HepG2 (cell line): ENCODE results near the gene GFAP. TPM values are rescaled to one million over a fixed set of nuclear protein-coding genes. Genes with fewer than 3 reads are reported as not detected.

Experiments used
- CHD4 ChIP-seq: fragments of 200-600 bp; sonication (generic); IDR thresholded peaks from 2 replicates; pipeline ENCODE4 v1.7.0; 2017; ENCODE audit warnings: mild to moderate bottlenecking, low read length, borderline replicate concordance
- GFI1 ChIP-seq: sonication (generic); formaldehyde crosslinking; IDR thresholded peaks from 2 replicates; pipeline ENCODE4 v1.5.0; 2020; ENCODE audit warnings: missing genetic modification reagents, mild to moderate bottlenecking, borderline replicate concordance
- HDAC2 ChIP-seq: sonication (generic); formaldehyde crosslinking; IDR thresholded peaks from 2 replicates; pipeline ENCODE4 v1.4.0; 2020; ENCODE audit warnings: missing genetic modification reagents
- IKZF4 ChIP-seq: sonication (generic); formaldehyde crosslinking; IDR thresholded peaks from 2 replicates; pipeline ENCODE4 v1.5.1; 2020; ENCODE audit warnings: borderline replicate concordance, mild to moderate bottlenecking, low read depth, missing genetic modification reagents; ENCODE audit errors: not compliant biosample characterization
- KAT2B ChIP-seq: fragments of 150-350 bp; IDR thresholded peaks from 2 replicates; pipeline ENCODE4 v1.6.1; 2014; ENCODE audit warnings: low read depth, low read length, borderline replicate concordance
- NFIC ChIP-seq: IDR thresholded peaks from 2 replicates; pipeline ENCODE4 v1.6.1; 2012; ENCODE audit warnings: mild to moderate bottlenecking, low read length, inconsistent platforms
- POLR2A ChIP-seq, 2 experiments: IDR thresholded peaks; 2 replicates each; pipeline ENCODE4 v1.6.1; 2011; ENCODE audit warnings: low read depth in 2 of 2, low read length in 2 of 2, mild to moderate bottlenecking in 1 of 2, moderate library complexity in 1 of 2; ENCODE audit not compliant: insufficient read depth in 1 of 2
- SMARCE1 ChIP-seq: fragments of 450-650 bp; IDR thresholded peaks from 2 replicates; pipeline ENCODE4 v1.6.1; 2017; ENCODE audit warnings: borderline replicate concordance
- TBX3 ChIP-seq: fragments of 450-650 bp; IDR thresholded peaks from 2 replicates; pipeline ENCODE4 v1.6.1; 2017; ENCODE audit warnings: antibody characterized with exemption, mild to moderate bottlenecking, inconsistent platforms, borderline replicate concordance
- ZBTB7A ChIP-seq: sonication (generic); formaldehyde crosslinking; IDR thresholded peaks from 2 replicates; pipeline ENCODE4 v1.8.0; 2022; ENCODE audit warnings: mild to moderate bottlenecking, missing genetic modification reagents
- ZNF329 ChIP-seq: sonication (generic); formaldehyde crosslinking; IDR thresholded peaks from 2 replicates; pipeline ENCODE4 v1.9.0; 2021; ENCODE audit warnings: low read depth, mild to moderate bottlenecking, missing genetic modification reagents
- ZNF572 ChIP-seq: sonication (generic); formaldehyde crosslinking; IDR thresholded peaks from 2 replicates; pipeline ENCODE4 v1.5.1; 2020; ENCODE audit warnings: mild to moderate bottlenecking, missing genetic modification reagents
- ZNF598 ChIP-seq: sonication (generic); formaldehyde crosslinking; IDR thresholded peaks from 2 replicates; pipeline ENCODE4 v1.5.1; 2020; ENCODE audit warnings: mild to moderate bottlenecking, missing genetic modification reagents, borderline replicate concordance
- polyA plus RNA-seq, 8 experiments: library from polyadenylated mRNA; depleted of rRNA in 3 of 8; stranded (reverse) in 7 of 8; unstranded in 1 of 8; fragments of >200 nt; fragmentation: Illumina TruSeq in 4 of 8; extraction: Trizol in 4 of 8; gene quantifications; 2 replicates each; pipeline versions ENCODE4 v1.2.1 to v1.2.3, GENCODE V29; 2011 to 2016; ENCODE audit warnings: low read depth in 4 of 8, missing spikeins in 1 of 8, mixed read lengths in 1 of 8; ENCODE audit not compliant: insufficient read depth in 1 of 8
- total RNA-seq, 5 experiments: library from RNA; depleted of rRNA; stranded (reverse); fragments of >200 nt; fragmentation: Illumina TruSeq; extraction: Trizol; gene quantifications; 2 replicates each; pipeline ENCODE4 v1.2.3, GENCODE V29; 2016; ENCODE audit warnings: low read depth in 1 of 5
- TF ChIP-seq, protein P1 (sequence below): sonication (generic); formaldehyde crosslinking; IDR thresholded peaks from 2 replicates; pipeline ENCODE4 v1.4.0; 2020; ENCODE audit warnings: missing genetic modification reagents
- TF ChIP-seq, protein P2 (sequence below), 2 experiments: fragments of 450-650 bp in 1 of 2; sonication (generic) in 1 of 2; formaldehyde crosslinking in 1 of 2; IDR thresholded peaks; 2 replicates each; pipeline versions ENCODE4 v1.6.1 to v1.8.0; 2016 to 2022; ENCODE audit warnings: antibody characterized with exemption in 1 of 2, mild to moderate bottlenecking in 1 of 2, missing genetic modification reagents in 1 of 2

Gene GFAP
- total and polyA plus RNA-seq, 2 of the 13 experiments (the other 11 are each of a cell fraction or from before 2014, with no cell fraction given) = 0.11 to 0.29 TPM

DNA sequence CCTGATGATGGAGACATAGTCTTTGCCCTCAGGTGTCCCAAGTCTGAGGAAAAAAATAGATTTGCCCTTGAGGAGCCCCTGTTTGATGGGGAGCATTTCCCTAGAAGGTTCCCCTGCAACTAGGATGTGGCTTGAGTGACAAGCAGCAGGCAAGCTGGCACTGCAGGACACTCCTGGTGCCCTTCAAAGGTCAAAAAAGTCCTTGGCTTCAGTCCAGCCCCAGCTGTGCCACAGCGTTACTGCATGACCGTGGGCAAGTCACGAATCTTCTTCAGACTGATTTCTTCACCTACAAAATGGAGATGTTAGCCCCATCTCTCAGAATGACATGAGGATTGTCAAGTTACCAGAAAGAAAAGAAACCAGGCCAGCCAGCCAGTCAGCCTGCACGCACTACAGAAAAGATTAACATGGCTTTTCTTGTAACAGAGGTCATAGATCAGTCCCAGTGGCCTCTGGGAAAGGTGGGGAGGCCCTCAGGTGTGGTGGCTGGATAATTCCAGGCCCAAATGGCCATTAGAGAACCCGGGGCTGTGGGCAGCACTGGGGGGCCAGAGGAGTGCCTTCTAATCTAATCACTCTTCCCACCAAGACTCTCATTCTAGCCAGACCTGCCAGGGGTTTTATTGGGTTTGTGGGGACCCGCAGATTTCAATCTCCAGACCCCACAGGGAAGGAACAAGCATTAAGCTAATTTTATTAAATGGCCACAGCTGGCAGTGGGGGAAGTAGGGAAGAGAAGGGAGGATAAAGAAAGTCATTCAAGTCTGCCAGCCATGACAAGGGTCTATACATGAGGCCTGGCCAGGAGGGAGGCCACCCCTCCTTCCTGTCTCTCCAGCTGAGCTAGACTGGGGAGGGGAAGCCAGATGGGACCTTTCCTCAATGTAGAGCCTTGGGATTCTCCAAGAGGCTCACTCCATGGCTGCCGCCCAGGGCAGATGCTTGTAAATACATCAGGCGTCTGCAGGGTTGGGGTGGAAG lies 42.0 kb upstream of the GFAP start (continued):
- TF ChIP-seq GFI1 (no peak), ZNF572 (CRISPR knock-in tag) (no peak), ZNF598 (no peak), POLR2A (IDR thresholded peaks at IDR 0.05; ENCODE audit: insufficient read depth in 1 of 2, low read depth in 2 of 2, low read length in 2 of 2) (no peak), KAT2B (no peak), HDAC2 (CRISPR knock-in tag) (0 out of 2 replicates have a peak, but pooled peaks have one; percentile 29), TBX3 (no peak), IKZF4 (CRISPR knock-in tag) (no peak), CHD4 (no peak), ZNF329 (CRISPR knock-in tag) (no peak), SMARCE1 (no peak), ZBTB7A (no peak), NFIC (no peak)
- TF ChIP-seq, protein P1, sequence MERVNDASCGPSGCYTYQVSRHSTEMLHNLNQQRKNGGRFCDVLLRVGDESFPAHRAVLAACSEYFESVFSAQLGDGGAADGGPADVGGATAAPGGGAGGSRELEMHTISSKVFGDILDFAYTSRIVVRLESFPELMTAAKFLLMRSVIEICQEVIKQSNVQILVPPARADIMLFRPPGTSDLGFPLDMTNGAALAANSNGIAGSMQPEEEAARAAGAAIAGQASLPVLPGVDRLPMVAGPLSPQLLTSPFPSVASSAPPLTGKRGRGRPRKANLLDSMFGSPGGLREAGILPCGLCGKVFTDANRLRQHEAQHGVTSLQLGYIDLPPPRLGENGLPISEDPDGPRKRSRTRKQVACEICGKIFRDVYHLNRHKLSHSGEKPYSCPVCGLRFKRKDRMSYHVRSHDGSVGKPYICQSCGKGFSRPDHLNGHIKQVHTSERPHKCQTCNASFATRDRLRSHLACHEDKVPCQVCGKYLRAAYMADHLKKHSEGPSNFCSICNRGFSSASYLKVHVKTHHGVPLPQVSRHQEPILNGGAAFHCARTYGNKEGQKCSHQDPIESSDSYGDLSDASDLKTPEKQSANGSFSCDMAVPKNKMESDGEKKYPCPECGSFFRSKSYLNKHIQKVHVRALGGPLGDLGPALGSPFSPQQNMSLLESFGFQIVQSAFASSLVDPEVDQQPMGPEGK (CRISPR knock-in tag) = no peak
- TF ChIP-seq, protein P2, sequence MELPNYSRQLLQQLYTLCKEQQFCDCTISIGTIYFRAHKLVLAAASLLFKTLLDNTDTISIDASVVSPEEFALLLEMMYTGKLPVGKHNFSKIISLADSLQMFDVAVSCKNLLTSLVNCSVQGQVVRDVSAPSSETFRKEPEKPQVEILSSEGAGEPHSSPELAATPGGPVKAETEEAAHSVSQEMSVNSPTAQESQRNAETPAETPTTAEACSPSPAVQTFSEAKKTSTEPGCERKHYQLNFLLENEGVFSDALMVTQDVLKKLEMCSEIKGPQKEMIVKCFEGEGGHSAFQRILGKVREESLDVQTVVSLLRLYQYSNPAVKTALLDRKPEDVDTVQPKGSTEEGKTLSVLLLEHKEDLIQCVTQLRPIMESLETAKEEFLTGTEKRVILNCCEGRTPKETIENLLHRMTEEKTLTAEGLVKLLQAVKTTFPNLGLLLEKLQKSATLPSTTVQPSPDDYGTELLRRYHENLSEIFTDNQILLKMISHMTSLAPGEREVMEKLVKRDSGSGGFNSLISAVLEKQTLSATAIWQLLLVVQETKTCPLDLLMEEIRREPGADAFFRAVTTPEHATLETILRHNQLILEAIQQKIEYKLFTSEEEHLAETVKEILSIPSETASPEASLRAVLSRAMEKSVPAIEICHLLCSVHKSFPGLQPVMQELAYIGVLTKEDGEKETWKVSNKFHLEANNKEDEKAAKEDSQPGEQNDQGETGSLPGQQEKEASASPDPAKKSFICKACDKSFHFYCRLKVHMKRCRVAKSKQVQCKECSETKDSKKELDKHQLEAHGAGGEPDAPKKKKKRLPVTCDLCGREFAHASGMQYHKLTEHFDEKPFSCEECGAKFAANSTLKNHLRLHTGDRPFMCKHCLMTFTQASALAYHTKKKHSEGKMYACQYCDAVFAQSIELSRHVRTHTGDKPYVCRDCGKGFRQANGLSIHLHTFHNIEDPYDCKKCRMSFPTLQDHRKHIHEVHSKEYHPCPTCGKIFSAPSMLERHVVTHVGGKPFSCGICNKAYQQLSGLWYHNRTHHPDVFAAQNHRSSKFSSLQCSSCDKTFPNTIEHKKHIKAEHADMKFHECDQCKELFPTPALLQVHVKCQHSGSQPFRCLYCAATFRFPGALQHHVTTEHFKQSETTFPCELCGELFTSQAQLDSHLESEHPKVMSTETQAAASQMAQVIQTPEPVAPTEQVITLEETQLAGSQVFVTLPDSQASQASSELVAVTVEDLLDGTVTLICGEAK (IDR thresholded peaks at IDR 0.05) = no peak
- TF ChIP-seq, protein P2 (CRISPR knock-in tag; IDR thresholded peaks at IDR 0.05) = 0 out of 2 replicates have a peak, but pooled peaks have one; percentile 24
